ENCODE results near the gene CCDC141.
"Not testable (repeated sequence)": the region's sequence is repeated elsewhere in the genome, so short reads cannot be mapped to it uniquely, and the experiment has no call there.

The CCDC141 gene

GRCh38 chr2:179049546-179050311, at the start of gene CCDC141:
CCDC141 (minus strand) TSS chr2:179050137; CDS start chr2:179049941, 196 bp downstream.
- TF ChIP-seq CTCF (IDR thresholded peaks at IDR 0.05; ENCODE audit: low read depth, low read length), result no peak
- no peak within 1 kb of the TSS for H3K4me3 ChIP-seq (ENCODE audit: low read depth, low read length)

- H3K4me3 ChIP-seq (ENCODE audit: low read depth, low read length), result no peak overlapping the region
- no peak for TF ChIP-seq CTCF (IDR thresholded peaks at IDR 0.05; ENCODE audit: low read depth, low read length)
These were observed 48.2 kb upstream of the CCDC141 start for GRCh38 chr2:179098080-179098689.

GRCh38 chr2:179097131-179097530, 47.2 kb upstream of the CCDC141 start:
- TF ChIP-seq CTCF (IDR thresholded peaks at IDR 0.05; ENCODE audit: low read depth, low read length), result no peak
- H3K4me3 ChIP-seq (ENCODE audit: low read depth, low read length), result no peak overlapping the region

- no peak overlapping the region for H3K4me3 ChIP-seq (ENCODE audit: low read depth, low read length)
- no peak for TF ChIP-seq CTCF (IDR thresholded peaks at IDR 0.05; ENCODE audit: low read depth, low read length)
These were observed 46.2 kb upstream of the CCDC141 start for GRCh38 chr2:179096090-179096489.

GRCh38 chr2:179092912-179093311, 43.0 kb upstream of the CCDC141 start:
- not testable (repeated sequence) for H3K4me3 ChIP-seq (ENCODE audit: low read depth, low read length)

GRCh38 chr2:179082697-179083096, 32.8 kb upstream of the CCDC141 start:
- TF ChIP-seq CTCF (IDR thresholded peaks at IDR 0.05; ENCODE audit: low read depth, low read length), result no peak
- H3K4me3 ChIP-seq (ENCODE audit: low read depth, low read length), result no peak overlapping the region

GRCh38 chr2:179081954-179082353, 32.0 kb upstream of the CCDC141 start:
- H3K4me3 ChIP-seq (ENCODE audit: low read depth, low read length), result no peak overlapping the region

More at GRCh38 chr2:179081954-179082353, 32.0 kb upstream of the CCDC141 start:
- TF ChIP-seq CTCF (IDR thresholded peaks at IDR 0.05; ENCODE audit: low read depth, low read length), result no peak

All from WI38 (cell line).